ENCODE data around the gene PHF20.
"Not testable (repeated sequence)": the region's sequence is repeated elsewhere in the genome, so short reads cannot be mapped to it uniquely, and the experiment has no call there.

The PHF20 gene

GRCh38 chr20:35750611-35751010, 21.2 kb upstream of the PHF20 start:
- Histone ChIP-seq H3K36me3 (ENCODE audit: control insufficient read depth, insufficient read depth, low read length) (no peaks in the 10 kb centered on the region), H2AFZ (no peak overlapping the region), H3K4me1 (no peaks in the 10 kb centered on the region), H3K4me3 (ENCODE audit: low read depth, low read length) (no peak overlapping the region), H3K9ac (no peak overlapping the region), H3K27me3 (ENCODE audit: control insufficient read depth, insufficient read depth, low read length) (no peaks in the 10 kb centered on the region), H3K4me2 (ENCODE audit: low read length) (no peak overlapping the region), H3K27ac (no peak overlapping the region), H3K9me3 (ENCODE audit: control insufficient read depth, low read length) (no peaks in the 10 kb centered on the region), H3K79me2 (no peaks in the 10 kb centered on the region)
- TF ChIP-seq CTCF (IDR thresholded peaks at IDR 0.05): no peak

- H3K4me3 ChIP-seq (ENCODE audit: low read depth, low read length): no peak overlapping the region
- no peaks in the 10 kb centered on the region for H3K9me3 ChIP-seq (ENCODE audit: control insufficient read depth, low read length)
- H3K79me2 ChIP-seq: no peaks in the 10 kb centered on the region
- H3K4me1 ChIP-seq: no peaks in the 10 kb centered on the region
- no peak overlapping the region for H3K9ac ChIP-seq
- H3K27me3 ChIP-seq (ENCODE audit: control insufficient read depth, insufficient read depth, low read length): no peaks in the 10 kb centered on the region
- no peak overlapping the region for H2AFZ ChIP-seq
- H3K36me3 ChIP-seq (ENCODE audit: control insufficient read depth, insufficient read depth, low read length): no peaks in the 10 kb centered on the region
- no peak for TF ChIP-seq CTCF (IDR thresholded peaks at IDR 0.05)
- H3K27ac ChIP-seq: no peak overlapping the region
- no peak overlapping the region for H3K4me2 ChIP-seq (ENCODE audit: low read length)
Observed at GRCh38 chr20:35756404-35756803, 15.4 kb upstream of the PHF20 start.

- Histone ChIP-seq H3K4me2 (ENCODE audit: low read length) (no peak overlapping the region), H3K79me2 (no peaks in the 10 kb centered on the region), H3K9ac (no peak overlapping the region), H3K9me3 (ENCODE audit: control insufficient read depth, low read length) (no peaks in the 10 kb centered on the region), H3K36me3 (ENCODE audit: control insufficient read depth, insufficient read depth, low read length) (no peaks in the 10 kb centered on the region), H3K4me1 (no peaks in the 10 kb centered on the region), H3K27me3 (ENCODE audit: control insufficient read depth, insufficient read depth, low read length) (no peaks in the 10 kb centered on the region), H3K4me3 (ENCODE audit: low read depth, low read length) (no peak overlapping the region), H2AFZ (no peak overlapping the region), H3K27ac (no peak overlapping the region)
- TF ChIP-seq CTCF (IDR thresholded peaks at IDR 0.05): no peak
Observed at GRCh38 chr20:35757098-35757705, 14.6 kb upstream of the PHF20 start.

- H3K4me2 ChIP-seq (ENCODE audit: low read length); H3K9me3 ChIP-seq (ENCODE audit: control insufficient read depth, low read length); H3K27ac ChIP-seq; H3K4me3 ChIP-seq (ENCODE audit: low read depth, low read length); H3K79me2 ChIP-seq; H3K9ac ChIP-seq; H3K4me1 ChIP-seq; H2AFZ ChIP-seq; H3K27me3 ChIP-seq (ENCODE audit: control insufficient read depth, insufficient read depth, low read length); H3K36me3 ChIP-seq (ENCODE audit: control insufficient read depth, insufficient read depth, low read length): not testable (repeated sequence)
Observed at GRCh38 chr20:35761548-35761947, 10.3 kb upstream of the PHF20 start.

GRCh38 chr20:35762461-35762860, 9.4 kb upstream of the PHF20 start:
- H3K27ac ChIP-seq: no peak overlapping the region
- no peaks in the 10 kb centered on the region for H3K4me1 ChIP-seq
- no peaks in the 10 kb centered on the region for H3K36me3 ChIP-seq (ENCODE audit: control insufficient read depth, insufficient read depth, low read length)
- H3K9ac ChIP-seq: no peak overlapping the region
- no peaks in the 10 kb centered on the region for H3K9me3 ChIP-seq (ENCODE audit: control insufficient read depth, low read length)
- TF ChIP-seq CTCF (IDR thresholded peaks at IDR 0.05): no peak
- no peak overlapping the region for H3K4me2 ChIP-seq (ENCODE audit: low read length)
- no peak overlapping the region for H3K4me3 ChIP-seq (ENCODE audit: low read depth, low read length)
- no peak overlapping the region for H2AFZ ChIP-seq
- no peaks in the 10 kb centered on the region for H3K27me3 ChIP-seq (ENCODE audit: control insufficient read depth, insufficient read depth, low read length)
- no peaks in the 10 kb centered on the region for H3K79me2 ChIP-seq

- H3K36me3 ChIP-seq (ENCODE audit: control insufficient read depth, insufficient read depth, low read length); H3K4me3 ChIP-seq (ENCODE audit: low read depth, low read length); H3K9ac ChIP-seq; H3K27me3 ChIP-seq (ENCODE audit: control insufficient read depth, insufficient read depth, low read length); H2AFZ ChIP-seq; H3K9me3 ChIP-seq (ENCODE audit: control insufficient read depth, low read length); H3K27ac ChIP-seq; H3K4me2 ChIP-seq (ENCODE audit: low read length); H3K79me2 ChIP-seq: not testable (repeated sequence)
- H3K4me1 ChIP-seq: peaks cover 14% of the 10 kb centered on the region
Observed at GRCh38 chr20:35764936-35765335, 6.9 kb upstream of the PHF20 start.
